HK-2 (cell line): ENCODE measurements around the gene SCN9A.
"Not testable (repeated sequence)": the region's sequence is repeated elsewhere in the genome, so short reads cannot be mapped to it uniquely, and the experiment has no call there.

Experiments used
- DNase-seq: peaks from one replicate; pipeline ENCODE4 v3.0.0-alpha.2; 2018; ENCODE audit not compliant: unreplicated experiment

Gene SCN9A

DNA sequence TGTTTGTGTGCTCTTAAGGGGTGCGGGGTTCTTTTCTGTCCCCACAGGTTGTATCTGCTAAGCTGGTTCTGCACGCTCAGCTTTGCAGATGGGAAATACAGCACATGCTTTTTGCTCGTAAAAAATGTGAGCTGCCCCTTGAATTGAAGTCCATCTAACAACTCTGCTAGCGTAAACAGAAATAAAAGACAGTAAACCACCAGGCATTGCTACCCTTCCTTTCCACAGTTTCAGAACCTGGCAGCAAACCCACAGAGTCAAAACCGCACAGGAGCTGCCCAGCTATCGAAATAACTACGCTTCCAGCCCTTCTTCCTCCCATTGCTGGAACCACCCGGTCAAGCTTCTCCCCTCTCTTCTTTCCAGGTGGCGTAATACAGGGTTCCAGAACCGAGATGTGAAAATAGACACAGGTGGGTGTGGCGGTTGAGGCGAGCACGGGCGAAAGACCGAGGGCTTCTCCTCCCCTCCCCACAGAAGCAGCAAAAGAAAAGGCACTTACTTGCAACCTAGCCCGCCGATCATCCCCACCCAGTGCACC is 479 bp downstream of the SCN9A start:
- DNase-seq: no peak

DNA sequence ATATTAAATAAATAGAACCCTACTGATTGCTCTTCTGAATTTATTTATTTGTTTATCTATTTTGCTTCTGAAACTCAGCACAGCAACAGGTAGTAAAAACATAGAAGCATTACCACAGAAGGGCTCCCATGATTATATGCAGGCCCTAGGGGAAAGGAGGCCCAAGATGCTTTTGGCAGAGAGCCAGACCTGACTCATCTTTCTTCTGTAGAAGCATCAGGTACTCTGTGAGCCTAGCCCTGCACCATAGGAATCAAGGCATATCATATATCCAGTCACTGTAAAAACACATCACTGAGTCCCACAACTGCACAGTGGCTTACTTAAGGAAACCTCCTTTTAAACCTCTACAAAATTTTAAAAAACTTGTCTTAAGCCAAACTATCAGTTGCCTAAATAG is 1.8 kb downstream of the SCN9A start:
- peak; percentile 30 for DNase-seq

DNA sequence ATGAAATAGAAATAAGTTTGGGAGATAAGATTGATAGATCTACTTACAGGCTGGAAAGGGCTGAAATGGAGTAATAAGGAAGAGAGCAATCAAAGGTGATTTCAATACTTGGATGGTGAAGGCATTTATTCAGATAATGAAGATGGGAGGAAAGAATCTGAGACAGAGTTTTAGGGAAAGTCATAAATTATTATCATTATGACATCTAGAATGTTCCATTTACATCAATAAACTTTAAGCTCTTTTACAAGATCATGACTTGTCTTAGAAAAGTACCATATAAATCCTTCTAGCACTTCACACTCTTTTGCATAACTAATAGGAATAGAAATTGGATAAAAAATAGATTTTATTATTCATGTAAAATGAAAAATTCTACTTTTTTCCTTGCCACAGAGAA is 2.2 kb downstream of the SCN9A start:
- no peak for DNase-seq

DNA sequence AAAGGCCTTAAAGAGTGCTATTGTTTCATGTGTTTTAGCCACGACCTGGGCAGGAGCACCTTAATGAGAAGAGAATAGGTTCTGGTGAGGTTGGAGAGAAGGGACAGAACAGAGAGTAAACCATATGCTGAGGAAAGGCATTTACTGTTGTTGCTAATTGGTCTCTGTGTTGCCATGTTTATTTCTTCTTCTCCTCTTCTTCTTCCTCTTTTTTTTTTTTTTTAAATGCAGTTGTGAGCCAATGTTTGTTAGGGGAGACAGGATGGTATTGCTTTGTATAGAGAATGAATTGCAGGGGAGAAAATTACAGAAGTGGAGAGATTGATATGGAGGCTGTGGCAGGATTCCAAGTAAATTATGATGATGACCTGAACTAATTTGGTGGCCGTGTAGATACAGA is 2.6 kb downstream of the SCN9A start:
- no peak for DNase-seq

DNA sequence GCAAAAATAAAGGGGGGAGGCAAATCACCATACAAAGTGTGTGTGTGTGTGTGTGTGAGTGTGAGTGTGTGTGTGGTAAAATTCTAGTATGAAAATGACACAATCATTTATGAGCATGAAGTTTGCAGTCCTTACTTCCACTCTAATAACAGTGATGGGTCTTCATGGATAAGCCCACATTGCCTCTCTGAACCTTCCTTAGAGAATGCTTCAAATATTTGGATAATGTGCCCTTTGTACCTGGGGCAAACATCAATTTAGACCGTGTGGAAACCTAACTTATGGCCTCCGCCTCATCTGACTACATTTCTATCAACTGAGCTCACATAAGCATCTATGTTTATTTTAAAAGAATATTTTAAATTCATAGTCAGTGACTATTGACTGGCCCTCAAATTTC is 3.7 kb downstream of the SCN9A start:
- no peak for DNase-seq

DNA sequence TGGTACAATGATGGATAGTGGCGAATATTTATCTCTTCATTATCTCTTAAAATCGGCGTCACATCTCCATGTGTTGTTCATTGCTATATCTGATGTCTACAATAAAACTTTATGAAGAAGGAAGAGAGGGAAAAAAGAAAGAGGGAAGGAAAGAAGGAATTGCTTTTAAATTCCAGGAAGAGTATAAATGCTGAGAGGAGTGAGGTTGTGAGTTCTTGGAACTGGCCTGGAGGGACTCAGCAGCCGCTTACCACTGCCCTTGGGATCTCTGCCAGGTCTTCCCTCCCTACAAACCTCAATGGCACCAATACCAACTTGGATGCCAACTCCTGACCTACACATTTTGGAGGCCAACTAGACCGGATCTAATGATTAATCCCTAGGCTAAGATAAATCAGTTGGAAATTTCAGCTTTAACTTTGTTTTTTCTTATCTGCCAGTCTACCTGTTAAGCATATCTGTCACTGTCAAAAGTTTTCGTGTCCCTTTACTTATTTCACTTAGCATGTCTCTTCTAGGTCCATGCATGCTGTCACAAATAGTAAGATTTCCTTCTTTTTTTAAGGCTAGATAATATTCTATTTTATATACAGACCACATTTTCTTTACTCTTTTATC is 9.8 kb downstream of the SCN9A start:
- DNase-seq: no peak

DNA sequence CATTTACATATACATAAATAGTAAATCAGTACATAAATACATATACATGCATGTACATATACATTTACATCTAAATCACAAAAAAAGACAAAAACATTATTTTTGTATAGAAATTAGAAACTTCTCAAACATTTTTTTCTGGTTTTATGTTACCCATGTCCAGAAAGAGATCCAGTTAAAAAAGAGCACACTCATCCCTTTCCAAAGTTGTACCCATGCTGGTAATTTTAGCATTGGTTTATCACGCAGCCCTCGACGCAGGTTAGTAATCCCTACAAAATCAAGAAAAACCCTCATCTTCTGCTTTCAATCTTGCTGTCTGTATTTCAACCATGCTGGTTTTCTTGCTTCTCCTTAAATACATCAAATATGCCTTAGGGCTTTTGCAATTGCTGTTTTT is 10.5 kb downstream of the SCN9A start:
- no peak for DNase-seq

DNA sequence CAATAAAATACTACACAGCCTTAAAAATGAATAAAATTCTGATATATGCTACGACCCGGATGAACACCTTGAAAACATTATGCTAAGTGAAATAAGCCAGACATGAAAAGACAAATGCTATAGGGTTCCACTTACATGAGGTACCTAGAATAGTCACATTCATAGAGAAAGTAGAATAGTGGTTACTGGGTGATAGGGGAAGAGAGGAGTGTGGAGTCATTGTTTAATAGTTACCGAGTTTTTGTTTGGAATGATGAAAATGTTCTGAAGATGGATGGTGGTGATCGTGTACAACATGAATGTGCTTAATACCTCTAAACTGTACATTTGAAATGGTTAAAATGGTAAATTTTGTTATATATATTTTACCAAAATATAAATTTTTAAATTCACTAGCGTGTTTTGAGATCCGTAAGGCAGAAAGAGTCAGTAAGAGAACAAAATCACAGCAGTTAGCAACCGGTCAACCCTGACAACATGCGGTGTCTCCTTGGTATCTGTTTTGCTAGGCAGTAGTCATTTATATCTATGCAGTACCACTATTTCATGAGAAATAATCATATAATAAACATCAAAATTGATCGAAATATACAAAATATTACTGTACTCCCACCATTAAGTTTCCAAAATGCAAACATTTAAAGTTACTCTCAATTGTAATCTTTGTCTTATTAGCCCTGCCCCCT is 11.1 kb downstream of the SCN9A start:
- no peak for DNase-seq

DNA sequence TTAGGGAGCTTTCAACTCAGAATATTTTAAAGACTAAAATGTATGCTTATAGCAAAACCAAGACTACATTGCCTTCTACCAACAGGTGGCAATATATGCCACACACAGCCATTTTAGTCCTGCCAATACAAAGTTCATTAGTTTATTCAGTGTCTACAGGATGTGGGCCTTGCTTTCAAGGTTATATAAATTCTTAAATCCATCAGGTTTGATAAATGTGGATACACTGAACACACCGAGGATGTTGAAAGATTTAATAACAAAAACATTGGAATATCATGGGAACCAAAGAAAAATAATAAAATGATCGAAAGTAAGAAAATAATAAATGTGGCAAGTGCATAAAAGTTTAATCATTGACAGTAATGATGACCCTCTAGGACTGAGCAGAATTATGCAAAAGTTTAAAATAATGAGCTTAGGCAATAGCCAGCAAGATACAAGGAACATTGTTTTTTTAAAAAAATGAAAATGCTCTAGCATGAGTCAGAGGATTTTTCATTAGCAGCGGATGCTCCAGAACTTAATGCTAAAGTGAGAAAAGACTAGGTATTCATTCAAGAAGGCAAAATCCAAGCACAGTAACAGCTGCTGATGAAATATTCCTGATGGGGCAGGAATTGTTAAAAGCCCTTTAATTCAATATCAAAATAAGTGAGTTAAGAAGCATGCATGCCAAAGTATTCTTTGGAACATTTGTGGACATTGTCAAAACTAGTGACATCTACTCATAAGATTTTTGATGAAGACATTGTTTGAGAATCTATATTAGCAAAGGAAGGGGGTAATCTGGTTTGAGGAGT is 14.2 kb downstream of the SCN9A start:
- no peak for DNase-seq

DNA sequence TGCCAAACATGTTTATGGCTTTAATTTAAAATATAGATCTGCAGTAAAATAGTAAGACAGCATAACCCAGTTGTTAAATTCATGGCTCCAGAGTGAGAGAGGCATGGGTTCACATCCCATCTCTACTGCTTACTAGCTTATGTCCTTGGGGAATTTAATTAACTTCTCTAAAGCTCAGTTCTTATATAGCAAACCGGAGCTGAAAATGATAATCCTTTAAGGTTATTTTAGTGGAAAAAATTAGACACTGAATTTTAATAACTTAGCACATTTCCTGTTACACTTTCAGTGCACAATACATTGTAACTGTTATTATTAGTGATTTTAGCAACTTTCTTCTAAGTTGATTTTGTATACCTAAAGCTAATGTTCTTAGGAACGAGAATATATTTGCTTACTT is 14.8 kb downstream of the SCN9A start:
- no peak for DNase-seq

DNA sequence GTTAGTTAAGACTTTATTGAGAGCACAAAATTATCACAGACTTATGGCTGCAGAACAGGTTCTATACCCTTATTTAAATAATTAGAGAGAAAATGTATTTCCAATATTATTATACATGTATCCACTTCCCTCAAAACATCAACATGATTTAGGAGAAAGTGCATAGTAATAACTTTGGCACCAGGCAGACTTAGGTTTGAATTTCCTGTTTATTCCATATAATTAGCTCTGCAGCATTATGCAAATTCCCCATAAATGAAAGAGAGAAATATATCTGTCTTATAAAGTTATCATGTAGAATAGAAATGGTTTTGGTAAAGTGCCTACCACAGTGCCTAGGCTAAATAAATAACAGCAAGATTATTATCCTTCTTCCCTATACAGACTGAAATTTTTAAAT is 15.3 kb downstream of the SCN9A start:
- DNase-seq: no peak

DNA sequence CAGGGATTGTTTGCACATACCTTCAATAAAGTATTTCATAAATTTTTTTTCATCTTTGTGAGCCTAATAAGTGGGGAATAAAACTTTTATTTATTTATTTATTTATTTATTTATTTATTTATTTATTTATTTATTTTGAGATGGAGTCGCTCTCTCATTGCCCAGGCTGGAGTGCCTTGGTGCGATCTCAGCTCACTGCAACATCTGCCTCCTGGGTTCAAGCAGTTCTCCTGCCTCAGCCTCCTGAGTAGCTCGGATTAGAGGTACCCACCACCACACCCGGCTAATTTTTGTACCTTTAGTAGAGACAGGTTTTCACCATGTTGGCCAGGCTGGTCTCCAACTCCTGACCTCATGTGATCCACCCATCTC is 17.8 kb downstream of the SCN9A start:
- DNase-seq: not testable (repeated sequence)

DNA sequence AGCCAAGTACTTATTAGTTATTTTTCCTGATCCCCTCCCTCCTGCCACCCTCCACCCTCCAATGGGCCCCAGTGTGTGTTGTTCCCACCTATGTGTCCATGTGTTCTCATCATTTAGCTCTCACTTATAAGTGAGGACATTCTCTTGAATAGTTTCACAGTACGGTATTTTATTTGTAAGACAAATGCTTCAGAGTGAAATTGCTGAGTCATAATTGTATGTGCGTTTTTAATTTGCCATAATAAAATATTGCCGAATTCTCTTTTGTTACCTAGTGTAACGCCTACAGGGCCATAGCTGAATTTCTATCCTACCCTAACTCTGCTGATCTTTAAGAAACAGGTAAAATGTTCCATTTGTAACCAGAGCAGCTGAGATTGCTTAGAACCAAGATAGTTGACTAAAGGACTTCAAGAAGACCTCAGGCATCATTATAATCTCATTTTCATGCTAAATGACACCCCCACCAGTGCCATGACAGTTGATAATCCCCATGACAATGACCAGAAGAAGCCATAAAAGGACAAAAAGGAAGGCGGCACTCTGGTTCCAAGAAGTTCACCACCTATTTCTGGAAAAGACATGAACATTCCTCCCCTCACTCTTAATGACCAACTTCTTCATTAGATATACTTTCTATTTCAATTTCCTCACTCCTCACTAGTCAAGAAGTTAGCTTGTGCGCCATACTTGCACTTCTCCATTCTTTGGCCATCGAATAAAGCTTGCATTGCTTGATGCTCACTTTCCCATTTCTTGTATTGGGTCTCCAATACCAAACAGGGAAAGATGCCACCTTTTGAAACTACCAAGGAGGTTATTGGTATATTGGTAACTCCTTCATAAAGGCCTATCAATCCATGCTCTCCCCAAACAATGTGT is 18.4 kb downstream of the SCN9A start:
- DNase-seq: no peak

DNA sequence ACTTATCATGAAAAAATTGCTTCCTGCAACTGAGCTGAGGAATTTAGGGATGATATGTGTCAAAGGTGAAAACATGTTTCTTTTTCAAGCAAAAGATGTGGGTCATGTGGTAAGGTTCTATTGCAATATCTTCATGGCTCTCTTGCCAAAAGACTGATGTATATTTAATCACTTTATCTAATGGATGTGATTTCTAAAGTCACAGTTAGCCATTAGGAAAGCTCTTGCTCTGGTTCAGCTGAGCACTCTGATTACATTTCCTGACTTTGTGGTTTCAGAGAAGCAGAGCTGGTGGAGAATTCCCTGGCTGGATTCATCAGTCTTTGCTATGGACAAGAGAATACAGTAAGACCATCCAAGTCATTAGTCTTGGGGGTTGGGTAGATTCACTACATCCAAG is 24.4 kb downstream of the SCN9A start:
- DNase-seq: no peak

DNA sequence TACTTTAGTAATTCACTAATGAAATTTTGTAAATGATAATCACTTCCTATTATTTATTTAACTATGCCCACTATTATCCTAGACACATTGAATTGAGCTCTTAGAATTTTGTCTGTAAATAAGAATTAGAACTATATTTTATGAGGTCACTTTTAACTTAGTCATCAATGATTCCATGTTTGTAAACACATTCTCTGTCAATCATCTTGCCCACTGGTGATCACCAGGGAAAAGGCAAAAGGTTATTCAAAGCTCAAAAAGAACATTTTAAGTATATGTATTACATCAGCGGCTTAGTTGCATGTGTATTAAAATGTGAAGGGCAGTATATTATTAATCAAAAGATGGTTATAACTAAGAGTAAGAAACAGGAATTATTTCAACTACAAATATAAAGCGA is 25.2 kb downstream of the SCN9A start:
- DNase-seq: no peak

DNA sequence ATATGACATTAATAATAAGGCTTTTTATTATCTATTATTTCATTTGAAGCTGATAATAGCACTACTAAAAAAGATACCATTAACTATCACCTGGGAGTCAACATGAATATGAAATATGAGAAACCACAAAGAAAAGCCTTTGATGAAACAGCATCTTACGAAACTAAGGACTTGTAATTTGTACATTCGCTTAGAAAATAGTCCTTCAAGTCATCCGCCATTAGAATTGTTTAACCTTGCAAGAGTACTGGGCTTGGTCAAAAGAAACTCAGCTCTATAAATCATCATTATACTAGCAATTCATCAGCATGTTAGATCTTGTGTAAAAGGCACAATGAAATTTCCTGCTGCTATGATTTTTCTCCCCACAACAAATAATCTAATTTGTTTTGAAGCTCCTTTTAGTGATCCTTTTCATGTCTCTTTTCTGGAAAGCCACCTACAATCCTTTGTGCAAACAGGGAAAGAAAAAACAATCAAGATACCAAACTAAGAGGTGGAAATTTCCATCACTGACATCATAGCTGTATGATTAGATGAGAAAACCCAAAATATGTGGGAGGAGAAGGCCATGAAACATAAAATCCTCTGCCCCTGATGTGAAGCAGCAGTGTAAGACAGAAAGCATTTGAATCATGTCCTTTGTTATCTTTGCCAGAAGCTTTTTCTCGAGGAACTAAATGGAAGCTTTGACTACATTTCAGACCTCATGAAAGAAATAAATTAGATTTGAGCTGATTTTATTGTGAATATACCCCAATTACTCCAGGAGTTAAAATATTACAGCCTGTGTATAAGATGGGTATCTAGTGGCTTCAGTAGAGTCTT is 31.2 kb downstream of the SCN9A start:
- DNase-seq: no peak

DNA sequence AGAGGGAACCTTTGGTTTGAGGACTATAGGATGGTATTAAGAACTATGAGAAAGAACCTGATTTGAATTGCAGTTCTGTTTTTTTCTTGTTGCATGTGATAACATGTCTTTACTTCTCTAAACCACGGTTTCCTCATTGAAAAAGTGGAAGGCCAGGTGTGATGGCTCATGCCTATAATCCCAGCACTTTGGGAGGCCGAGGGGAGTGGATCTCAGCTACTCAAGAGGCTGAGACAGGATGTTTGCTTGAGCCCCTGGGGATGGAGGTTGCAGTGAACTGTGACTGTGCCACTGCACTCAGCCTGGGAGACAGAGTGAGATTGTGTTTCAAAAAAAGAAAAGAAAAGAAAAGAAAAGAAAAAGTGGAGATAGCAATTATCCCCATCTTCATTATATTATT is 32.3 kb downstream of the SCN9A start:
- no peak for DNase-seq

DNA sequence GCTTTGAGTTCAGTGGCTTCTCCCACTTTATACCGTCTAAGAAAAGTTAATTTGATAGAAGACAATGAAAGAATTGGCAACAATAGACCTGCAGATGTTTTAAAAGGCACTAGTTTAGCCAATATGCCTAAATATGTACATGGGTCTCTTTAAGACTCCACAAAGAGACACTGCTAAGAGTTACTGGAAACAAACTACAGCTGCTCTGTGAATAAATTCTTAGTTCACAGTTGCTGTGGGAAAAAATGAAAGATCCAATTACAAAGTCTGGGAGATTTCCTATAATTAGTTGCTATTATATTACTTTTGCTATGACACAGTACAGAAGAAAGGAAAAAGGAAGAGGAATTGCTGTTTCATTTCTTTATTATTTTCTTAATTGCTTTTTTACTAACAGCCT is 34.3 kb downstream of the SCN9A start:
- DNase-seq: no peak

DNA sequence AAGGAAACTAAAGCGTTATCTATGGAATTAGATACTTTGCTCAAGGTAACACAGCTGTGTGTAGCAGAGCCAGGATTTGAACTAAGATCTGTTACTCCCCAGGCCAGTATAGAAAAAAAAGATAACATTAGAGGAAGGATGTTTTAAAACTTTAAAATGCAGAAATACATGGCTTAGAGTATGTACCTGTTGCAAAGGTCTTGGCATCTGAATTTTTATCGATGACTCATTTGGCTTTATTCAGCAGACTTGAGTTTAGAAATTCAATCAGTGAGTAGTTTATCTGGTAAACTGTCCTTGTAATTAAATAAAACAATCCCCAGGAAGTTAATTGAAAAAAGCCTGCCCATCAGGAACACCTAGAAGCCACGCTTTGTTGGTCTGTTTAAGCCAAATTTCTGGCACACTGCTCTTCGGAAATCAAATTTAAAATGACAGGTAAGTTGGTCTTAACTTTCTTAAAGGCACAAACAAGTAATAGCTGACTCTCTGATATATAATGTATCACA is 36.9 kb downstream of the SCN9A start:
- no peak for DNase-seq

DNA sequence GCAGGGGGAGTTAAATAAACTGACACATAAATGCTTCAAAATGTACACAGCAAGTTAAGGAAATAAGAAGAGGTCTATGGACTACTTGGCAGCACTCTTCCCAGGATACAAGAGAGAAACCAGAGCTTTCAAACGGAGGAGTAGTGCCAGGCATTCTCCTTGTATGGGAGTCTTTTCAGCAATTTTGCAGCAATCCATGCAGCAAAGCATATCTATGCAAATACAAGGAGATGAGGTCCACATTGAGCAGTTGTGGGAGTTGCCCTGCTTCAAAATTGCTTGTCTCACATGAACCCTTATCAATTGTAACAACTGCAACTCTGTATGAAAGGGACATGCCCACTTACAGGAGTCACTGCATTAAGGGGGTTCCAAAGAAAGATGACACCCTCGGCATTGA is 37.8 kb downstream of the SCN9A start:
- DNase-seq: no peak

DNA sequence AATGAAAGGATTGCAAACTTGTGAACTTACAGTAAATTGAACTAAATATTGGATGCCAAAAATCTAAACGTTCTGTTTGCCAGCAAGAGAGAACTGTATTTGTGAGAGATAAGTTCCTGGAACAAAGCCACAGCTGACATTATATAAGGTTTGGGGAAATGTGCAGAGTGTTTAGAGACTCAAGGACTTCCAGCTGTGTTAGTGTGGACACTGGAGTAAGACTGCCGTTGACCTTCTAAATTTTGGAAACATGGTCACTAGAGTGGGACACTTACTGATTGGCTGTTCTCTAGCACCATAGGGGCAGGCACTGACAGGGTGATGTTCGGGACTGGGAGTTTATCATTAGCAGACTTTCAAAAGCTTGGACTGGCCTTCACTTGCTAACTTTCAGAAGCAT is 40.5 kb downstream of the SCN9A start:
- DNase-seq: no peak
